Karpas-422 (cell line): ENCODE data around the gene ALPK3. TPM values are rescaled to one million over a fixed set of nuclear protein-coding genes. Genes with fewer than 3 reads are reported as not detected.

Source experiments
- DNase-seq: peaks from one replicate; pipeline ENCODE4 v3.0.0-alpha.2; 2015
- H2AFZ ChIP-seq: fragments of 200-600 bp; sonication (generic); 2 replicates; pipeline ENCODE4 v1.6.1; 2014; ENCODE audit warnings: antibody characterized with exemption, low read length, mixed read lengths
- H3K27ac ChIP-seq: fragments of 200-600 bp; sonication (generic); 2 replicates; pipeline ENCODE4 v1.5.1; 2014; ENCODE audit warnings: mild to moderate bottlenecking, low read length, moderate library complexity
- H3K27me3 ChIP-seq: fragments of 200-600 bp; sonication (generic); 2 replicates; pipeline ENCODE4 v1.6.1; 2014; ENCODE audit warnings: low read length, mixed read lengths
- H3K36me3 ChIP-seq: fragments of 200-600 bp; sonication (generic); 2 replicates; pipeline ENCODE4 v1.6.1; 2014; ENCODE audit warnings: low read length, mixed read lengths; ENCODE audit not compliant: insufficient read depth
- H3K4me1 ChIP-seq: fragments of 200-600 bp; sonication (generic); 2 replicates; pipeline ENCODE4 v1.6.1; 2014; ENCODE audit warnings: mild to moderate bottlenecking, low read length, mixed read lengths
- H3K4me2 ChIP-seq: fragments of 200-600 bp; sonication (generic); 2 replicates; pipeline ENCODE4 v1.6.1; 2014; ENCODE audit warnings: low read length, low read depth, mild to moderate bottlenecking; ENCODE audit not compliant: poor library complexity, severe bottlenecking
- H3K4me3 ChIP-seq: fragments of 200-600 bp; sonication (generic); 2 replicates; pipeline ENCODE4 v1.5.1; 2014; ENCODE audit warnings: mild to moderate bottlenecking, antibody characterized with exemption, low read length, mixed read lengths
- H3K79me2 ChIP-seq: fragments of 200-600 bp; sonication (generic); 2 replicates; pipeline ENCODE4 v1.6.1; 2014; ENCODE audit warnings: mild to moderate bottlenecking, low read length, mixed read lengths
- H3K9ac ChIP-seq: fragments of 200-600 bp; sonication (generic); 2 replicates; pipeline ENCODE4 v1.6.0; 2014; ENCODE audit warnings: low read length
- H3K9me2 ChIP-seq: fragments of 200-600 bp; sonication (generic), shearing (Covaris generic); replicated peaks from 2 replicates; pipeline ENCODE4 v1.6.0; 2014; ENCODE audit warnings: mild to moderate bottlenecking, low read length, moderate library complexity; ENCODE audit not compliant: insufficient read depth
- H3K9me3 ChIP-seq: fragments of 300-700, 200-600 bp; sonication (generic); 2 replicates; pipeline ENCODE4 v1.6.1; 2014; ENCODE audit warnings: low read length, mixed read lengths
- H4K20me1 ChIP-seq: fragments of 200-600 bp; sonication (generic); 2 replicates; pipeline ENCODE4 v1.6.1; 2014; ENCODE audit warnings: mild to moderate bottlenecking, antibody characterized with exemption, low read length, low read depth; ENCODE audit not compliant: insufficient read depth
- small RNA-seq: library from RNA; depleted of rRNA; stranded (forward); fragments of <200 nt; gene quantifications from one replicate; pipeline ENCODE3, GENCODE V24; 2014
- total RNA-seq: library from RNA; depleted of rRNA; stranded (reverse); fragments of >200 nt; shearing (Covaris generic); gene quantifications from 2 replicates; pipeline ENCODE4 v1.2.3, GENCODE V29; 2014; ENCODE audit warnings: low replicate concordance; rRNA removed

The ALPK3 gene
- total RNA-seq, 1 experiment from 2014 or later, result 0.07 TPM

DNA sequence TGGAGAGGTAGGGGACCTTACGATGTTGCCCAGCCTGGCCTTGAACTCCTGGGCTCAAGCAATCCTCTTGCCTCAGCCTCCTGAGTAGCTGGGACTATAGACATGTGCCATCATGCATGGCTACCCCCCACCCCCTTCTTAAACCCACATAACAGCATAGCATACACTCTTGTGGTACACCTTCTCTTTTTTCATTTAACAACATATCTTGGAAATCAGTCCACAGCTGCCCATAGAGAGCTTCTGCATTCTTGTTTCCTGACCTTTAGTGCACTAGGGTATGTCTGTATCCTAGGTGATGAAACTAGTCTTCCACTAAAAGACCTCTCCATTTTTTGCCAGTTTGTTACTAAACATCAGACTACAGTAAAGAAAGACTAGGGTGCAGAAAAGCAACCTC is 100.3 kb downstream of the ALPK3 start:
- Histone ChIP-seq H3K27ac (no peak overlapping the region), H3K4me1 (peaks cover 8% of the 10 kb centered on the region; the same call in 1 of the 2 replicates), H3K27me3 (no peaks in the 10 kb centered on the region), H3K4me2 (no peak overlapping the region), H3K36me3 (no peaks in the 10 kb centered on the region), H4K20me1 (no peaks in the 10 kb centered on the region), H3K9ac (no peak overlapping the region), H2AFZ (no peak overlapping the region), H3K9me2 (no peaks in the 10 kb centered on the region), H3K4me3 (no peak overlapping the region), H3K9me3 (no peaks in the 10 kb centered on the region), H3K79me2 (no peaks in the 10 kb centered on the region)
- DNase-seq, result no peak

DNA sequence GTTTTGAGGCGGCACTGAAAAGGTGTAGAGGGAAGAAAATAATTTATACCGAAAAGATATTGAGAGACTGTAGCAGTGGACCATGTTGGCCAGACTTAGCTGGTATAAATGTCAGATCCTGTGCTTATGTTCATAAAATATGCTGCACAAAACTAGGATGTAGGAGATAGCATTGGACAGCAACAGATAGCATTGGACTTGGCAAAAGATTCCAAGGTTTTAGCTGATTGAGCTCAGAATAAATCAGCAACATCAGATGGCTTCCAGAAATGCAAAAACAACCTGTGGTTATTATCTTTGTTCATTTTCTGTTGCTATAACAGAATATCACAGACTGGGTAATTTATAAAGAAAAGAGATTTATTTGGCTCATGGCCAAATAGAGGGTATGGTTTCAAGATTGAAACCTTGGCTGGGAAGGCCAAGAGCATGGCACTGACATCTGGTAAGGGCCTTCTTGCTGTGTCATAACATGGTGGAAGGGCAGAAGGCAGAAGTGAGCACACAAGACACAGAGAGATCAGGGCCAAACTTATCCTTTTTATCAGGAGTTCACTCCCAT is 102.0 kb downstream of the ALPK3 start:
- no peaks in the 10 kb centered on the region for H3K9me3 ChIP-seq

DNA sequence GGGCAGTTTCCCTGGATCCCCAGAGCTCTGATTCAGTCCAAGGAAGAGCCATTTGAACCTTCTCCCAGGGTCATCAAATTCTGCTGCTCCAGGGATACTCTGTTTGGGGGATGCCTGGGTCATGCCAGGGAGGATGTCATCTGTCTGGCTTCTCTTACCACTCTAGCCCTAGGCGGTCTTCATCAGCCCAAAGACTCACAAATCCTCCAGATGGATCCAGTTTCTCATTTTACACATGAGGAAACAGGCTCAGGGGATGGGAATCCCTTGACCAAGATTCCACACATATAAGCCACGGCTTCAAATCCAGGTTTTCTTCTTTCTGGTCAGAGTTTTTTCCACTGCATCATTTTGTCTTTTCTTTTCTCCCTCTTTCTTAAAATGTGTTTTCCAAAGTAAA is 104.0 kb downstream of the ALPK3 start:
- Histone ChIP-seq H3K27ac (no peak overlapping the region), H3K79me2 (no peaks in the 10 kb centered on the region), H2AFZ (no peak overlapping the region), H3K36me3 (no peaks in the 10 kb centered on the region), H3K4me2 (no peak overlapping the region), H3K9ac (no peak overlapping the region), H3K9me3 (no peaks in the 10 kb centered on the region), H3K9me2 (no peaks in the 10 kb centered on the region), H3K4me3 (no peak overlapping the region), H4K20me1 (no peaks in the 10 kb centered on the region), H3K27me3 (no peaks in the 10 kb centered on the region), H3K4me1 (no peaks in the 10 kb centered on the region)
- no peak for DNase-seq

More for the DNA sequence above, 102.0 kb downstream of the ALPK3 start:
- no peak overlapping the region for H3K4me3 ChIP-seq
- H3K9me2 ChIP-seq, result no peaks in the 10 kb centered on the region
- no peak overlapping the region for H3K9ac ChIP-seq
- H3K36me3 ChIP-seq, result no peaks in the 10 kb centered on the region
- H3K4me2 ChIP-seq, result no peak overlapping the region
- peaks cover 8% of the 10 kb centered on the region; the same call in 1 of the 2 replicates for H3K4me1 ChIP-seq
- no peaks in the 10 kb centered on the region for H3K27me3 ChIP-seq
- no peaks in the 10 kb centered on the region for H3K79me2 ChIP-seq
- no peak overlapping the region for H3K27ac ChIP-seq
- H2AFZ ChIP-seq, result no peak overlapping the region
- H4K20me1 ChIP-seq, result no peaks in the 10 kb centered on the region
- DNase-seq, result no peak

GRCh38 chr15:84922530-84922929 is 105.4 kb downstream of the ALPK3 start:
- Histone ChIP-seq H4K20me1 (no peaks in the 10 kb centered on the region), H3K27ac (no peak overlapping the region), H2AFZ (no peak overlapping the region), H3K79me2 (no peaks in the 10 kb centered on the region), H3K36me3 (no peaks in the 10 kb centered on the region), H3K4me2 (no peak overlapping the region), H3K4me3 (no peak overlapping the region), H3K9me2 (no peaks in the 10 kb centered on the region), H3K4me1 (no peaks in the 10 kb centered on the region), H3K27me3 (no peaks in the 10 kb centered on the region), H3K9ac (no peak overlapping the region), H3K9me3 (no peaks in the 10 kb centered on the region)
- DNase-seq, result no peak

Small RNA genes lying within 50 kb of the gene (small RNA-seq; reads per million reads assigned to genes)
- gene RF00402, result not detected

Other genes with a start within 250 kb of the ALPK3 start
- gene ZSCAN2, start 216.3 kb upstream of the ALPK3 start, total RNA-seq, result 21.8 and 27.2 TPM in 2 replicates
- 35.7 and 36.1 TPM in 2 replicates for gene WDR73, start 163.1 kb upstream of the ALPK3 start, total RNA-seq
- gene NMB, start 159.2 kb upstream of the ALPK3 start, total RNA-seq, result 15.1 and 17.2 TPM in 2 replicates
- 82.3 and 116 TPM in 2 replicates for gene SEC11A, start 101.2 kb upstream of the ALPK3 start, total RNA-seq
- gene ZNF592, start 68.8 kb upstream of the ALPK3 start, total RNA-seq, result 15.5 and 18.0 TPM in 2 replicates
- not detected in 2 replicates for gene SLC28A1, start 67.3 kb downstream of the ALPK3 start, total RNA-seq
- 3.4 and 7.2 TPM in 2 replicates for gene PDE8A, start 164.5 kb downstream of the ALPK3 start, total RNA-seq